Measurements from ENCODE around the gene NR4A1.

The NR4A1 gene

GRCh38 chr12:52056801-52057637 is 5.8 kb downstream of the NR4A1 start:
- Histone ChIP-seq H3K4me2 (no peak overlapping the region), H3K36me3 (peaks cover 69% of the 10 kb centered on the region), H3K27ac (no peak overlapping the region), H3K27me3 (no peaks in the 10 kb centered on the region), H3K9me3 (no peaks in the 10 kb centered on the region), H4K20me1 (peaks cover 40% of the 10 kb centered on the region), H3K4me3 (no peak overlapping the region), H3K9ac (no peak overlapping the region), H3K4me1 (peaks cover 12% of the 10 kb centered on the region)
- TF ChIP-seq Cebpa-rat (IDR thresholded peaks at IDR 0.05) = no peak

GRCh38 chr12:52057638-52058576 is 6.7 kb downstream of the NR4A1 start:
- no peak overlapping the region for H3K4me3 ChIP-seq
- H3K36me3 ChIP-seq = peaks cover 69% of the 10 kb centered on the region
- H3K4me2 ChIP-seq = no peak overlapping the region
- H3K27ac ChIP-seq = no peak overlapping the region
- no peaks in the 10 kb centered on the region for H3K27me3 ChIP-seq
- H3K9ac ChIP-seq = no peak overlapping the region
- H3K9me3 ChIP-seq = no peaks in the 10 kb centered on the region
- no peak for TF ChIP-seq Cebpa-rat (IDR thresholded peaks at IDR 0.05)
- H4K20me1 ChIP-seq = peaks cover 31% of the 10 kb centered on the region
- peaks cover 3% of the 10 kb centered on the region; the same call in 1 of the 2 replicates for H3K4me1 ChIP-seq

DNA sequence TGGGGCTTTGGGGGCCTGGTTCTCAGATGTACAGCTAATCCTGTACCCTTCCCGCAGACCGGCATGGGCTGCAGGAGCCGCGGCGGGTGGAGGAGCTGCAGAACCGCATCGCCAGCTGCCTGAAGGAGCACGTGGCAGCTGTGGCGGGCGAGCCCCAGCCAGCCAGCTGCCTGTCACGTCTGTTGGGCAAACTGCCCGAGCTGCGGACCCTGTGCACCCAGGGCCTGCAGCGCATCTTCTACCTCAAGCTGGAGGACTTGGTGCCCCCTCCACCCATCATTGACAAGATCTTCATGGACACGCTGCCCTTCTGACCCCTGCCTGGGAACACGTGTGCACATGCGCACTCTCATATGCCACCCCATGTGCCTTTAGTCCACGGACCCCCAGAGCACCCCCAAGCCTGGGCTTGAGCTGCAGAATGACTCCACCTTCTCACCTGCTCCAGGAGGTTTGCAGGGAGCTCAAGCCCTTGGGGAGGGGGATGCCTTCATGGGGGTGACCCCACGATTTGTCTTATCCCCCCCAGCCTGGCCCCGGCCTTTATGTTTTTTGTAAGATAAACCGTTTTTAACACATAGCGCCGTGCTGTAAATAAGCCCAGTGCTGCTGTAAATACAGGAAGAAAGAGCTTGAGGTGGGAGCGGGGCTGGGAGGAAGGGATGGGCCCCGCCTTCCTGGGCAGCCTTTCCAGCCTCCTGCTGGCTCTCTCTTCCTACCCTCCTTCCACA is 7.6 kb downstream of the NR4A1 start:
- no peak for TF ChIP-seq Cebpa-rat (IDR thresholded peaks at IDR 0.05)
- Histone ChIP-seq H3K4me3 (no peak overlapping the region), H3K4me2 (no peak overlapping the region), H3K9ac (no peak overlapping the region), H4K20me1 (peaks cover 22% of the 10 kb centered on the region), H3K4me1 (no peaks in the 10 kb centered on the region), H3K27ac (no peak overlapping the region), H3K36me3 (peaks cover 64% of the 10 kb centered on the region), H3K27me3 (no peaks in the 10 kb centered on the region), H3K9me3 (no peaks in the 10 kb centered on the region)

GRCh38 chr12:52059582-52060497 is 8.6 kb downstream of the NR4A1 start:
- H3K4me2 ChIP-seq = no peak overlapping the region

GRCh38 chr12:52060498-52061177 is 9.4 kb downstream of the NR4A1 start:
- no peaks in the 10 kb centered on the region for H3K9me3 ChIP-seq
- H3K4me1 ChIP-seq = no peaks in the 10 kb centered on the region
- H3K27ac ChIP-seq = 0 out of 2 replicates have a peak overlapping the region, but pooled peaks have one; percentile 13

More at GRCh38 chr12:52059582-52060497, 8.6 kb downstream of the NR4A1 start:
- no peaks in the 10 kb centered on the region for H3K27me3 ChIP-seq
- H3K4me3 ChIP-seq = no peak overlapping the region
- H3K9ac ChIP-seq = no peak overlapping the region
- H3K27ac ChIP-seq = 0 out of 2 replicates have a peak overlapping the region, but pooled peaks have one; percentile 13
- 0 out of 2 replicates have a peak, but pooled peaks cover 13% of the 10 kb centered on the region for H4K20me1 ChIP-seq
- no peaks in the 10 kb centered on the region for H3K4me1 ChIP-seq
- no peak for TF ChIP-seq Cebpa-rat (IDR thresholded peaks at IDR 0.05)
- peaks cover 54% of the 10 kb centered on the region for H3K36me3 ChIP-seq
- no peaks in the 10 kb centered on the region for H3K9me3 ChIP-seq

GRCh38 chr12:52061470-52062166 is 10.4 kb downstream of the NR4A1 start:
- no peak overlapping the region for H3K4me3 ChIP-seq
- H3K27me3 ChIP-seq = no peaks in the 10 kb centered on the region
- no peaks in the 10 kb centered on the region for H3K9me3 ChIP-seq
- H3K4me1 ChIP-seq = peaks cover 5% of the 10 kb centered on the region
- no peak for TF ChIP-seq Cebpa-rat (IDR thresholded peaks at IDR 0.05)
- no peak overlapping the region for H3K4me2 ChIP-seq
- H4K20me1 ChIP-seq = 0 out of 2 replicates have a peak, but pooled peaks cover 6% of the 10 kb centered on the region
- peaks cover 39% of the 10 kb centered on the region for H3K36me3 ChIP-seq
- H3K9ac ChIP-seq = no peak overlapping the region
- H3K27ac ChIP-seq = no peak overlapping the region

More at GRCh38 chr12:52060498-52061177, 9.4 kb downstream of the NR4A1 start:
- no peak for TF ChIP-seq Cebpa-rat (IDR thresholded peaks at IDR 0.05)
- Histone ChIP-seq H3K9ac (0 out of 2 replicates have a peak overlapping the region, but pooled peaks have one; percentile 15), H3K4me2 (no peak overlapping the region), H3K36me3 (peaks cover 46% of the 10 kb centered on the region), H3K27me3 (no peaks in the 10 kb centered on the region), H3K4me3 (no peak overlapping the region), H4K20me1 (0 out of 2 replicates have a peak, but pooled peaks cover 6% of the 10 kb centered on the region)

- H3K27me3 ChIP-seq = no peaks in the 10 kb centered on the region
- no peaks in the 10 kb centered on the region for H3K9me3 ChIP-seq
- no peak overlapping the region for H3K4me2 ChIP-seq
- no peak overlapping the region for H3K27ac ChIP-seq
- peaks cover 11% of the 10 kb centered on the region for H3K4me1 ChIP-seq
- H3K9ac ChIP-seq = 0 out of 2 replicates have a peak overlapping the region, but pooled peaks have one; percentile 24
- no peak overlapping the region for H3K4me3 ChIP-seq
- H3K36me3 ChIP-seq = peaks cover 31% of the 10 kb centered on the region
- 0 out of 2 replicates have a peak, but pooled peaks cover 1% of the 10 kb centered on the region for H4K20me1 ChIP-seq
- TF ChIP-seq Cebpa-rat (IDR thresholded peaks at IDR 0.05) = no peak
Measured at GRCh38 chr12:52062167-52063081, 11.2 kb downstream of the NR4A1 start.
